Right lobe of liver (tissue), 4 donors: Measurements from ENCODE around the gene RCOR3.

Experiments
- CTCF ChIP-seq, 4 donors: fragments of 200-600 bp in 3 of 4; fragments of 450-650 bp in 1 of 4; IDR thresholded peaks; one replicate each; pipeline versions ENCODE4 v1.5.1 to v1.8.0; 2016 to 2022; ENCODE audit warnings: antibody characterized with exemption in 4 of 4, mild to moderate bottlenecking in 2 of 4
- POLR2A ChIP-seq: fragments of 450-650 bp; IDR thresholded peaks from one replicate; pipeline ENCODE4 v1.6.1; 2017; ENCODE audit warnings: antibody characterized with exemption, mild to moderate bottlenecking
- donor health status: DM: no; HTN: no; CAD: no.
- donor health status: DM: no; HTN: no; CAD: no.
- donor health status: DM: no; HTN: yes; CAD: no.

GRCh38 chr1:211231873-211232272 lies 27.3 kb upstream of the RCOR3 start:
- TF ChIP-seq CTCF (IDR thresholded peaks at IDR 0.05) (no peak), POLR2A (no peak)
